ENCODE data around the gene GDPD4. TPM values are rescaled to one million over a fixed set of nuclear protein-coding genes. Genes with fewer than 3 reads are reported as not detected.

The GDPD4 gene
- total and polyA plus RNA-seq, 9 of the 15 experiments (the other 6 are each of a cell fraction or from before 2014, with no cell fraction given): 0.40 TPM; not detected in 8

DNA sequence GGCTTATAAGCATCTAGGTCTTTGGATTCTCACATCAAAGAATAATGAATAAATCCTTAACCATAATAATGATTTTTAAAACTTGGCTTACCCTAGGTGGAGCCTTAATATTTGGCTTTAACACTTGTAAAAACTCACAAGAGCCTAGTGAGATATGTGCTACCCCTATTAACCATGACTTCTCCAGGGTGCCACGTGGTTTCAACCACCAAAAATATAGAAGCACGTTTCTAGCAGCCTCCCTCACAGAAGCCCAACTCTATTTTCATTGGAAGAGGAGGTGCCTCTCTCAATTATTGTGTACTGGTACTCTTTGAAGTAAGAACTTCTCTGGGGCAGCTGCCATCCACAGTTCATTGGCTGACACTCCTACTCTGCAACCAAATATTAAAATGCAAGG, 46.5 kb upstream of the GDPD4 start:
- in situ Hi-C loops (cut with MboI) (no loop called here), intact Hi-C loops (cut with micrococcal nuclease) (no loop called here)
- 0% methylated on average over 2 of the region's 2 CpGs for whole genome bisulfite sequencing (ENCODE audit: insufficient coverage, low coverage, missing lambda C conversion rate)
- FAIRE-seq (no peak), DNase-seq (ENCODE audit: extremely low read depth in 1 of 4, low spot score in 3 of 4) (no peak), ATAC-seq (no peak)
- no peak overlapping the region for H3K27ac ChIP-seq (ENCODE audit: extremely low read depth, low read depth, low read length)
- peaks cover 0 to 4% of the 10 kb centered on the region in 2 experiments; a peak in 1 of 5 replicates for H3K27me3 ChIP-seq (ENCODE audit: control insufficient read depth in 2 of 2, insufficient read depth in 2 of 2, low read length in 2 of 2)
- no peaks in the 10 kb centered on the region for H3K9me1 ChIP-seq (ENCODE audit: control insufficient read depth, insufficient read depth, low read length)
- no peak overlapping the region for H2AFZ ChIP-seq (ENCODE audit: low read depth, low read length)
- H3K9ac ChIP-seq (ENCODE audit: insufficient read depth in 1 of 2, low read depth in 2 of 2, low read length in 2 of 2): no peak overlapping the region
- TF ChIP-seq CBX8 (IDR thresholded peaks at IDR 0.05; ENCODE audit: borderline replicate concordance, extremely low read depth, low read depth, low read length, poor library complexity, severe bottlenecking) (no peak), KDM1A (IDR thresholded peaks at IDR 0.05) (no peak), NFYB (IDR thresholded peaks at IDR 0.05; ENCODE audit: extremely low read depth, insufficient read length) (no peak), ZNF766 (CRISPR knock-in tag; conservative IDR thresholded peaks at IDR 0.05) (no peak), MED1 (CRISPR knock-in tag; IDR thresholded peaks at IDR 0.05; ENCODE audit: borderline replicate concordance) (no peak), NCOR1 (IDR thresholded peaks at IDR 0.05) (no peak)
- ChIA-PET POLR2A (no interaction called here), CTCF (ENCODE audit: low intra/inter-chr PET ratio) (no interaction called here)
- H3K4me1 ChIP-seq (replicated peaks in 1 of 2; ENCODE audit: control insufficient read depth in 2 of 2, insufficient read depth in 2 of 2, low read length in 2 of 2): no peaks in the 10 kb centered on the region
- no peaks in the 10 kb centered on the region for H3K36me3 ChIP-seq (ENCODE audit: control insufficient read depth, insufficient read depth, low read length)
- H3K79me2 ChIP-seq (ENCODE audit: control insufficient read depth, insufficient read depth, low read length): no peaks in the 10 kb centered on the region
- BruUV-seq (replicated peaks): no TSS peak
- H3K4me2 ChIP-seq (ENCODE audit: insufficient read depth, low read length): no peak overlapping the region
- no peaks in the 10 kb centered on the region for H4K20me1 ChIP-seq (replicated peaks; ENCODE audit: control insufficient read depth, insufficient read depth, low read length)
- H3K4me3 ChIP-seq: no peak overlapping the region
- no peaks in the 10 kb centered on the region for H3K9me3 ChIP-seq (replicated peaks; ENCODE audit: control insufficient read depth, insufficient read depth, low read depth, low read length)
